Astrocyte (in vitro differentiated cells and primary cell): Measurements from ENCODE around the gene GJB6. TPM values are rescaled to one million over a fixed set of nuclear protein-coding genes. Genes with fewer than 3 reads are reported as not detected.

Source experiments
- DNase-seq: peaks from one replicate; pipeline ENCODE4 v3.0.0-alpha.2; 2010; ENCODE audit warnings: low read depth
- FAIRE-seq: peaks from 2 replicates; lab custom pipeline; 2011; peaks lifted over from hg19 to GRCh38; lab: Jason Lieb, UNC
- H2AFZ ChIP-seq: 2 replicates; pipeline ENCODE4 v1.6.0; 2012; ENCODE audit warnings: low read depth, low read length, inconsistent platforms
- H3K27ac ChIP-seq: 2 replicates; pipeline ENCODE4 v1.5.1; 2011; ENCODE audit warnings: low read depth, low read length, inconsistent platforms
- H3K27me3 ChIP-seq: 2 replicates; pipeline ENCODE4 v1.6.0; 2011; ENCODE audit warnings: low read length, inconsistent platforms; ENCODE audit not compliant: insufficient read depth
- H3K36me3 ChIP-seq: 2 replicates; pipeline ENCODE4 v1.5.1; 2011; ENCODE audit warnings: low read length, inconsistent platforms; ENCODE audit not compliant: insufficient read depth
- H3K4me1 ChIP-seq: 2 replicates; pipeline ENCODE4 v1.5.1; 2011; ENCODE audit warnings: low read length, inconsistent platforms; ENCODE audit not compliant: insufficient read depth
- H3K4me2 ChIP-seq: 2 replicates; pipeline ENCODE4 v1.6.0; 2012; ENCODE audit warnings: low read length, inconsistent platforms
- H3K4me3 ChIP-seq: 2 replicates; pipeline ENCODE4 v1.5.1; 2011; ENCODE audit warnings: low read depth, mild to moderate bottlenecking, low read length, inconsistent platforms; ENCODE audit not compliant: insufficient read depth
- H3K79me2 ChIP-seq: 2 replicates; pipeline ENCODE4 v1.6.0; 2012; ENCODE audit warnings: mild to moderate bottlenecking, low read length, inconsistent platforms; ENCODE audit not compliant: insufficient read depth
- H3K9ac ChIP-seq: 2 replicates; pipeline ENCODE4 v1.6.0; 2012; ENCODE audit warnings: mild to moderate bottlenecking, low read length, inconsistent platforms
- H3K9me3 ChIP-seq: 2 replicates; pipeline ENCODE4 v1.5.1; 2012; ENCODE audit warnings: low read depth, mild to moderate bottlenecking, low read length, inconsistent platforms; ENCODE audit not compliant: insufficient read depth
- H4K20me1 ChIP-seq: 2 replicates; pipeline ENCODE4 v1.6.0; 2012; ENCODE audit warnings: low read length, inconsistent platforms; ENCODE audit not compliant: insufficient read depth
- H3K27ac Mint-ChIP-seq: one replicate; pipeline ENCODE4 v1.8.0; 2021; ENCODE audit warnings: mild to moderate bottlenecking, mixed read lengths; ENCODE audit not compliant: unreplicated experiment
- H3K27me3 Mint-ChIP-seq: one replicate; pipeline ENCODE4 v1.8.0; 2021; ENCODE audit warnings: low read depth, mixed read lengths; ENCODE audit not compliant: unreplicated experiment
- H3K36me3 Mint-ChIP-seq: one replicate; pipeline ENCODE4 v1.8.0; 2021; ENCODE audit warnings: low read depth, mixed read lengths; ENCODE audit not compliant: unreplicated experiment
- H3K4me1 Mint-ChIP-seq: one replicate; pipeline ENCODE4 v1.8.0; 2021; ENCODE audit warnings: low read depth, mixed read lengths; ENCODE audit not compliant: unreplicated experiment
- H3K4me3 Mint-ChIP-seq: one replicate; pipeline ENCODE4 v1.8.0; 2021; ENCODE audit warnings: mild to moderate bottlenecking, moderate library complexity, mixed read lengths; ENCODE audit not compliant: unreplicated experiment
- H3K9me3 Mint-ChIP-seq: one replicate; pipeline ENCODE4 v1.8.0; 2021; ENCODE audit warnings: mild to moderate bottlenecking, mixed read lengths; ENCODE audit not compliant: unreplicated experiment
- CTCF ChIP-seq: IDR thresholded peaks from 2 replicates; pipeline ENCODE4 v1.5.1; 2011; ENCODE audit warnings: low read depth, mild to moderate bottlenecking, inconsistent platforms, low read length, moderate library complexity; ENCODE audit not compliant: insufficient read depth
- EZH2 ChIP-seq: IDR thresholded peaks from 2 replicates; pipeline ENCODE4 v1.6.1; 2012; ENCODE audit warnings: mild to moderate bottlenecking, low read length, inconsistent platforms; ENCODE audit not compliant: insufficient read depth
- total RNA-seq: library from RNA; stranded (reverse); gene quantifications from 2 replicates; pipeline ENCODE4 v1.2.1, GENCODE V29; 2021

Gene GJB6
- total RNA-seq, 1 donor from 2014 or later, result not detected

GRCh38 chr13:20190481-20191310 lies 41.4 kb downstream of the GJB6 start:
- H4K20me1 ChIP-seq, result no peaks in the 10 kb centered on the region
- H3K9me3 ChIP-seq, result no peaks in the 10 kb centered on the region
- H3K4me3 ChIP-seq, result no peak overlapping the region
- H3K27me3 Mint-ChIP-seq, result peaks cover 57% of the 10 kb centered on the region
- H3K36me3 ChIP-seq, result no peaks in the 10 kb centered on the region
- TF ChIP-seq EZH2 (no peak), CTCF (no peak)
- H3K4me3 Mint-ChIP-seq, result peak overlapping the region; percentile 63
- no peak overlapping the region for H3K27ac ChIP-seq
- no peak overlapping the region for H2AFZ ChIP-seq
- H3K27ac Mint-ChIP-seq, result no peak overlapping the region
- H3K9me3 Mint-ChIP-seq, result peaks cover 1% of the 10 kb centered on the region
- no peak overlapping the region for H3K9ac ChIP-seq
- DNase-seq, result peak; percentile 94
- no peaks in the 10 kb centered on the region for H3K79me2 ChIP-seq
- FAIRE-seq, result peak; percentile 45
- H3K36me3 Mint-ChIP-seq, result peaks cover 4% of the 10 kb centered on the region
- peaks cover 35% of the 10 kb centered on the region for H3K27me3 ChIP-seq
- peaks cover 10% of the 10 kb centered on the region for H3K4me1 Mint-ChIP-seq
- H3K4me2 ChIP-seq, result peak overlapping the region; percentile 36
- peaks cover 19% of the 10 kb centered on the region for H3K4me1 ChIP-seq

GRCh38 chr13:20190076-20190475 lies 42.0 kb downstream of the GJB6 start:
- no peaks in the 10 kb centered on the region for H3K9me3 ChIP-seq
- DNase-seq (no peak), FAIRE-seq (no peak)
- H3K27ac ChIP-seq, result no peak overlapping the region
- TF ChIP-seq CTCF, result no peak
- TF ChIP-seq EZH2, result no peak
- Mint-ChIP-seq H3K9me3 (peaks cover 1% of the 10 kb centered on the region), H3K27ac (no peak overlapping the region), H3K4me1 (peaks cover 10% of the 10 kb centered on the region), H3K36me3 (peaks cover 4% of the 10 kb centered on the region), H3K27me3 (peaks cover 54% of the 10 kb centered on the region), H3K4me3 (no peak overlapping the region)
- H3K4me3 ChIP-seq, result no peak overlapping the region
- H3K4me2 ChIP-seq, result peak overlapping the region; percentile 18
- peaks cover 19% of the 10 kb centered on the region for H3K4me1 ChIP-seq
- no peaks in the 10 kb centered on the region for H3K79me2 ChIP-seq
- H3K36me3 ChIP-seq, result no peaks in the 10 kb centered on the region
- H4K20me1 ChIP-seq, result no peaks in the 10 kb centered on the region
- H3K27me3 ChIP-seq, result peaks cover 29% of the 10 kb centered on the region
- no peak overlapping the region for H2AFZ ChIP-seq
- H3K9ac ChIP-seq, result no peak overlapping the region
